GM10248 (cell line): ENCODE measurements around the gene CHST13.

Experiments
- CTCF ChIA-PET: fragments of 300-600 bp; sonication (Branson Sonifier 250); formaldehyde crosslinking; extraction: SDS; loops from one replicate; lab custom pipeline; 2021; ENCODE audit warnings: antibody characterized with exemption; lab: Yijun Ruan, JAX
- POLR2A ChIA-PET: fragments of 350-650 bp; sonication (Branson Sonifier 250); formaldehyde crosslinking; extraction: SDS; loops from one replicate; lab custom pipeline; 2020; ENCODE audit warnings: antibody characterized with exemption; lab: Yijun Ruan, JAX
- DNase-seq: peaks from one replicate; pipeline ENCODE4 v3.0.0; 2012; ENCODE audit errors: extremely low spot score
- CTCF ChIP-seq: IDR thresholded peaks from 2 replicates; pipeline ENCODE4 v1.5.1; 2012; ENCODE audit warnings: mild to moderate bottlenecking, low read depth; ENCODE audit errors: extremely low read depth, missing control alignments, control extremely low read depth

CHST13 gene

GRCh38 chr3:126493739-126494138 lies 30.2 kb upstream of the CHST13 start:
- DNase-seq: no peak
- POLR2A ChIA-PET: no interaction called here
- CTCF ChIA-PET: no interaction called here
- TF ChIP-seq CTCF: no peak

GRCh38 chr3:126494204-126494969 lies 29.6 kb upstream of the CHST13 start:
- no peak for DNase-seq
- TF ChIP-seq CTCF: no peak
- CTCF ChIA-PET: no interaction called here
- POLR2A ChIA-PET: no interaction called here

- no peak for DNase-seq
- CTCF ChIA-PET: no interaction called here
- POLR2A ChIA-PET: no interaction called here
- no peak for TF ChIP-seq CTCF
Observed at GRCh38 chr3:126494970-126495230, 29.1 kb upstream of the CHST13 start.

GRCh38 chr3:126495786-126496185 lies 28.2 kb upstream of the CHST13 start:
- DNase-seq: no peak
- ChIA-PET POLR2A (no interaction called here), CTCF (no interaction called here)
- TF ChIP-seq CTCF: no peak

- TF ChIP-seq CTCF: no peak
- DNase-seq: no peak
- CTCF ChIA-PET: interaction anchor here (1.5 kb wide), 1 partner anchor 22 kb away, joined by 3 read pairs; no protein-coding TSS in a partner anchor
- POLR2A ChIA-PET: no interaction called here
Observed at GRCh38 chr3:126496894-126497850, 26.8 kb upstream of the CHST13 start.

GRCh38 chr3:126497956-126498355 lies 26.0 kb upstream of the CHST13 start:
- TF ChIP-seq CTCF: no peak
- no peak for DNase-seq
- POLR2A ChIA-PET: no interaction called here
- CTCF ChIA-PET: no interaction called here
